ENCODE results near the gene LOXL4.

DNA sequence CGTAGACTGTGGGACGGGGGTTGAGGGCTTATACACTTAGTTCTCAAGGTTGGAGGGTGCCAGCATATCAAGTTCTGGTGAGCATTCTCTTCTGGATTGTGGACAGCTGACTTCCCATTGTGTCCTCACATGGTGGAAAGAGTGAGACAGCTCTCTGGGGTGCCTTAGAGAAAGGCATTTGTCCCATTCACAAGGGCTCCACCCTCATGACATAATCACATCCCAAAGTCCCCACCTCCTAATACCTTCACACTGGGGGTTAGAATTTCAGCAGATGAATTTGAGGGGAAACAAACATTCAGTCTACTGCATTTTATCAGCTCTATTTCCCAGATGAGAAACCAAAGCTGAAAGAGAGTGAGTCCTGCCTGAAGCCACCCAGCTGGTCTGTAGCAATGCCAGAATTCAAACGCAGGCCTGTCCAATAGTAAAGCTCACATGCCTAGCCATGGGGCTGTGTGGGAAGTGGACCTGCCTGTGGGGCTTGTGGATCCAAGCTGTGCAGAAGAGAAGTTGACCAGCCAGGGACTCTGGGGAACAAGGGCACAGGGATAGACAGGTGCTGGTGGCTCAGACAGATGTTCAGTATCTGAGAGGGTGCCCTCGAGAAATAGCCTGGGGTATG is 34.9 kb upstream of the LOXL4 start:
- TF ChIP-seq, protein P1, sequence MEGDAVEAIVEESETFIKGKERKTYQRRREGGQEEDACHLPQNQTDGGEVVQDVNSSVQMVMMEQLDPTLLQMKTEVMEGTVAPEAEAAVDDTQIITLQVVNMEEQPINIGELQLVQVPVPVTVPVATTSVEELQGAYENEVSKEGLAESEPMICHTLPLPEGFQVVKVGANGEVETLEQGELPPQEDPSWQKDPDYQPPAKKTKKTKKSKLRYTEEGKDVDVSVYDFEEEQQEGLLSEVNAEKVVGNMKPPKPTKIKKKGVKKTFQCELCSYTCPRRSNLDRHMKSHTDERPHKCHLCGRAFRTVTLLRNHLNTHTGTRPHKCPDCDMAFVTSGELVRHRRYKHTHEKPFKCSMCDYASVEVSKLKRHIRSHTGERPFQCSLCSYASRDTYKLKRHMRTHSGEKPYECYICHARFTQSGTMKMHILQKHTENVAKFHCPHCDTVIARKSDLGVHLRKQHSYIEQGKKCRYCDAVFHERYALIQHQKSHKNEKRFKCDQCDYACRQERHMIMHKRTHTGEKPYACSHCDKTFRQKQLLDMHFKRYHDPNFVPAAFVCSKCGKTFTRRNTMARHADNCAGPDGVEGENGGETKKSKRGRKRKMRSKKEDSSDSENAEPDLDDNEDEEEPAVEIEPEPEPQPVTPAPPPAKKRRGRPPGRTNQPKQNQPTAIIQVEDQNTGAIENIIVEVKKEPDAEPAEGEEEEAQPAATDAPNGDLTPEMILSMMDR (IDR thresholded peaks at IDR 0.05; ENCODE audit: borderline replicate concordance, extremely low read depth, low read length, poor library complexity, severe bottlenecking), result no peak
- TF ChIP-seq EZH2 (IDR thresholded peaks at IDR 0.05; ENCODE audit: borderline replicate concordance, low read depth, low read length, severe bottlenecking), result no peak

Data from DND-41 (cell line).